Measurements from ENCODE around the gene SF3B2. TPM values are rescaled to one million over a fixed set of nuclear protein-coding genes. Genes with fewer than 3 reads are reported as not detected.
"Not testable (repeated sequence)": the region's sequence is repeated elsewhere in the genome, so short reads cannot be mapped to it uniquely, and the experiment has no call there.

Gene SF3B2, protein sequence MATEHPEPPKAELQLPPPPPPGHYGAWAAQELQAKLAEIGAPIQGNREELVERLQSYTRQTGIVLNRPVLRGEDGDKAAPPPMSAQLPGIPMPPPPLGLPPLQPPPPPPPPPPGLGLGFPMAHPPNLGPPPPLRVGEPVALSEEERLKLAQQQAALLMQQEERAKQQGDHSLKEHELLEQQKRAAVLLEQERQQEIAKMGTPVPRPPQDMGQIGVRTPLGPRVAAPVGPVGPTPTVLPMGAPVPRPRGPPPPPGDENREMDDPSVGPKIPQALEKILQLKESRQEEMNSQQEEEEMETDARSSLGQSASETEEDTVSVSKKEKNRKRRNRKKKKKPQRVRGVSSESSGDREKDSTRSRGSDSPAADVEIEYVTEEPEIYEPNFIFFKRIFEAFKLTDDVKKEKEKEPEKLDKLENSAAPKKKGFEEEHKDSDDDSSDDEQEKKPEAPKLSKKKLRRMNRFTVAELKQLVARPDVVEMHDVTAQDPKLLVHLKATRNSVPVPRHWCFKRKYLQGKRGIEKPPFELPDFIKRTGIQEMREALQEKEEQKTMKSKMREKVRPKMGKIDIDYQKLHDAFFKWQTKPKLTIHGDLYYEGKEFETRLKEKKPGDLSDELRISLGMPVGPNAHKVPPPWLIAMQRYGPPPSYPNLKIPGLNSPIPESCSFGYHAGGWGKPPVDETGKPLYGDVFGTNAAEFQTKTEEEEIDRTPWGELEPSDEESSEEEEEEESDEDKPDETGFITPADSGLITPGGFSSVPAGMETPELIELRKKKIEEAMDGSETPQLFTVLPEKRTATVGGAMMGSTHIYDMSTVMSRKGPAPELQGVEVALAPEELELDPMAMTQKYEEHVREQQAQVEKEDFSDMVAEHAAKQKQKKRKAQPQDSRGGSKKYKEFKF
- 100 to 1,000 TPM; 256 to 281 TPM for total RNA-seq

DNA sequence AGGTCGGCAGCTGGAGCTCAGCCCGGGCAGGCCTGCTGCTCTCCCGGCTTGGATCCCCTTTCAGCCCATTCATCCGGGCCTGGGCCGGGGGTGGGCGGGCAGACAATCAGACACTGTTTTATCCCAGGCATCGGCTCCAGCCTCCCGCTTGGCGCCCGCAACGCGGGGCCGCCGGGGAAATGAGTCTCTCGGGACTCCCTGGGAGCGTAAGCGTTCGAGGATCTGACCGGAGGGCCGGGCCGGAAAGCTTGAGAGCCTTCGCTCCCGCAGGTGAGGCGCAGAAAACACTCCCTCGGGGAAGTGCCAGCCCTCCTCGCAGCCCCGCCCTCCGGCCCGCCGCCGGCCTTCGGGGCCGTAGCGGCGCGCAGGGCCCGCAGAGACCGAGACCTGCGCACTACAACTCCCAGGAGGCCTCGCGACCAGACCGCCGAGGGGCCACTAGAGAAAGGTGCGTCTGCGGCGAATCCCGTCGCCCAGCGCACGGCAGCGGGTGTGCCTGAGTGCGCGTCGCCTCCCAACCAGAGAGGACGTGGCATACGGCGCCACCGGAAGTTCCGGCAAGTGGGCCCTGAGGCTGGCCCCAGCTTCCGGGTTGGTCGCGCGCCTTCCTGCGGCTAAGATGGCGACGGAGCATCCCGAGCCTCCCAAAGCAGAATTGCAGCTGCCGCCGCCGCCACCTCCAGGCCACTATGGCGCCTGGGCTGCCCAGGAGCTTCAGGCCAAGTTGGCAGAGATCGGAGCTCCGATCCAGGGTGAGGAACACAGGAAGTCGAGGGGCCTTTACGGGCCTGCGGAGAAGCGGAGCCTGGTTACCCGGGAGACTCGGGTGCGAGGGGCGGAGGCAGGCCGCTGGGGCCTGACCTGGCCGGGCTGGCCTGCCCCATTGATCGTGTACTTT is at the start of gene SF3B2:
TSS of gene SF3B2 (plus strand) at position 599 of the 898 bp plus-strand sequence. CDS start at position 620, 21 bp downstream.
- Mint-ChIP-seq H3K4me1 (peaks cover 35% of the 10 kb centered on the region), H3K36me3 (peaks cover 33% of the 10 kb centered on the region)

DNA sequence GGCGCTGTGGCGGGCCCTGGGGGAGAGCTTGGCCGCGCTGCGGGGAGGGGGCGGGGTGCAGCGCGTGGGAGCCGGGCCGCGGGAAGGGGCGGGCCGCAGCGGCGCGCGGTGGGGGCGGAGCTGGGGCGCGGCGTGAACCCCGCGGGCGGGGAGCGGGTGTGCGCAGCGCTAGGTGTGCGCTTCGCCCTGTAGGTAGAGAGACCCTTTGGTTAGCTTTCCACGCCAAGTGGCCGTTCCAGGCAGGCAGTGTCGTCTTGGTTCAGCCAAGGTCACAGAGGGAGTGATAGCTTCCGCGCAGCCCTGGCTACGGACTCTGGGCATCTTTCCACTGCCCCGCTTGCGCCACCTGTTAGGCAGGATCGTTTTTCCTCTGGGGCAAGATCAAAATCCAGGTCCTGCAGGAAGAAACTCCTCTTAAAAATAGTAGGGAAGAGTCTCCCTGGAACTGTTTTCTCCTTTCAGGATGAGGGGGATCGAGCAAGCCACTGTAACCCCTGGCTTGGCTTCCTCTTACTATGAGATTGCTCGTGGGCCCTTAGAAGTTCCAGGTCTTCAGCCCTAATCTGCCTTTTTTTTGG is 49.4 kb upstream of the SF3B2 start:
- CTCF ChIA-PET = interaction anchor here (0.7 to 2.5 kb wide), 15 partner anchors 8 to 291 kb away, joined by 3 to 14 read pairs (median 3); partner anchors contain the start of genes AP5B1, CATSPER1, CCDC85B and FIBP
- Mint-ChIP-seq H3K4me3 (peak overlapping the region; percentile 99), H3K27me3 (no peaks in the 10 kb centered on the region), H3K9me3 (ENCODE audit: low read depth) (no peaks in the 10 kb centered on the region), H3K27ac (peak overlapping the region; percentile 98), H3K36me3 (peaks cover 33% of the 10 kb centered on the region), H3K4me1 (peaks cover 40% of the 10 kb centered on the region)
- DNase-seq = no peak
- peak; percentile 79 for ATAC-seq

More for the DNA sequence above, at the start of gene SF3B2:
- CTCF ChIA-PET = interaction anchor here (1.0 to 8.4 kb wide), 17 partner anchors 7 to 426 kb away, joined by 3 to 93 read pairs (median 5); partner anchors contain the start of genes KAT5 and MUS81
- H3K4me3 Mint-ChIP-seq = peak within 1 kb of the TSS; percentile 89
- ATAC-seq = peak; percentile 98
- H3K27ac Mint-ChIP-seq = peak within 1 kb of the TSS; percentile 99
- DNase-seq = peak; percentile 99
- no peaks in the 10 kb centered on the region for H3K27me3 Mint-ChIP-seq
- H3K9me3 Mint-ChIP-seq (ENCODE audit: low read depth) = no peaks in the 10 kb centered on the region

DNA sequence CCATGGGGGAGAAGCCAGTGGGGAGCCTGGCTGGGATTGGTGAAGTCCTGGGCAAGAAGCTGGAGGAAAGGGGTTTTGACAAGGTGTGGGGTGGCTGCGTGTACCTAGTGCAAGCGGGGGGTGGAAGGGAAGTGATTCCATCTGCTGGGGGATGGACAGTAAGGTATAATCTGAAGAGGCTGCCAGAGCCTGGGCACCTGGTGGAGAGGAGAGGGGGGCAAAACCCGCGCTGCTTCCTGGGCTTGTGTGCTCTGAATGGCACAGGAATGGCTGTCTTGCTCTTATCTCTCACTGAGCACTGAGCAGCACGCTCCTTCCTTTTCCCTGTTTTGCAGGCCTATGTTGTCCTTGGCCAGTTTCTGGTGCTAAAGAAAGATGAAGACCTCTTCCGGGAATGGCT is 48.9 kb upstream of the SF3B2 start:
- Mint-ChIP-seq H3K4me1 (peaks cover 38% of the 10 kb centered on the region), H3K36me3 (peaks cover 28% of the 10 kb centered on the region)
- ATAC-seq = no peak

DNA sequence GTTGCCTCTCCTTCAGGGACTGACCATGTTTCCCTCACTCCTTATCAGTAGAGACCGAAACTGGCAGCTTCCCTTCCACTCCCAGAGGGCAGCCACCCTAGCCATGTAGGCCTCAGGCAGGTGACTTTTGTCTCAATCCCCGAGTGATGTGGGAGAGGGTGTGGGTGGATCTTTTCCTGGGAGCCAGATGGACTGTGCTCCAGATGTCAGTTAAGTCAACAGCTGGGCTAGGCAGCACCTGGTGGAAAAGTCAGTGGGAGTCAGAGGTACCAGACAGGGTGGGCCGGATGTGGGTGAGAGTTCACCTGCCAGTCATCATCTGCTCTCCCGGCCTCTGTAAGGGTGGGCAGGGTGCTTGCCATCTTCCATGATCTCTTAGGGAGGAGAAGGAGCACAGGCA is 48.0 kb upstream of the SF3B2 start:
- Mint-ChIP-seq H3K27ac (no peak overlapping the region), H3K36me3 (peaks cover 20% of the 10 kb centered on the region), H3K4me3 (no peak overlapping the region), H3K27me3 (no peaks in the 10 kb centered on the region), H3K9me3 (ENCODE audit: low read depth) (no peaks in the 10 kb centered on the region), H3K4me1 (peaks cover 37% of the 10 kb centered on the region)
- no peak for DNase-seq
- ATAC-seq = no peak
- CTCF ChIA-PET = interaction anchor here (0.9 to 2.5 kb wide), 3 partner anchors 15 to 115 kb away, joined by 3 to 14 read pairs (median 8); partner anchors contain the start of genes CCDC85B and FIBP

More for the DNA sequence above, 48.9 kb upstream of the SF3B2 start:
- Mint-ChIP-seq H3K27ac (peak overlapping the region; percentile 98), H3K4me3 (peak overlapping the region; percentile 99), H3K27me3 (no peaks in the 10 kb centered on the region), H3K9me3 (ENCODE audit: low read depth) (no peaks in the 10 kb centered on the region)
- no peak for DNase-seq
- CTCF ChIA-PET = interaction anchor here (0.7 to 2.5 kb wide), 7 partner anchors 13 to 291 kb away, joined by 3 to 14 read pairs (median 3); partner anchors contain the start of genes CCDC85B, FIBP and KAT5

DNA sequence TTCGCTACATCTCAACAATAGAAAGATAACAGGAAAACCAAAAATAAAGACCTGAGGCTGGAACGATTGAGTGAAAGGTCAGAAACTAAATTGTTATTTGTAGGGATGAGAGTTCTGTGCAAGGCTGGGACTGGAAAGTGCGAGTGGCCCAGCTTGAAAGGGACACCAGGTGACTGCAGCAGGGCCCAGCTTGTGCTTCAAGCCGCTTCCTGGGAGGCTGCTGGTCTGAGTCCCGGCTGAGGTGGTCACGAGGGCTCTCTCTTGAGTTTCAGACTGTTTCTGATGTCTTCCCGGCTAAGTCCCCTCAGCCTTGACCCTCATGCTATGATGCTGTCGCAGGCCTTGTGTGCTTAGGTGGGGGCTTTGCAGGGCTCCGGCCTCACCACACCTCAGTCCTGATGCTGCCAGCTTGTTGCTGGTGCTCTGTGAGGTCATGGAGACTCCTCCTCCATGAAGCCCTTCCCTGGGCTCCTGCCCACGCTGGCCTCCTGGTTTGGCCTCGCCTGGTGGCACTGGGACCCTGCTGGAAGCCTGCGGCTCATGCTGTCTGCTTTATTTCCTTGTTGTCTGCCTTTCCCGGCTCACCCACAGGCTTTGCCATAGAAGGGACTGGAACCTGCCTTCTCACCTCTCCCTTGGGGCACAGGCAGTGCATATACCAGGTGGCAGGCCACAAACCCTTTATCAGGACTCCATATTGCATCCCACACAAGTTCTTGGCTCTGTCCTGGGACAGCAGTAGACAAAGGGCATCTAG is 45.9 kb upstream of the SF3B2 start:
- CTCF ChIA-PET = no interaction called here
- no peak overlapping the region for H3K27ac Mint-ChIP-seq
- peaks cover 9% of the 10 kb centered on the region for H3K36me3 Mint-ChIP-seq
- ATAC-seq (no peak), DNase-seq (no peak)
- peaks cover 12% of the 10 kb centered on the region for H3K27me3 Mint-ChIP-seq
- H3K9me3 Mint-ChIP-seq (ENCODE audit: low read depth) = no peaks in the 10 kb centered on the region
- peaks cover 20% of the 10 kb centered on the region for H3K4me1 Mint-ChIP-seq
- no peak overlapping the region for H3K4me3 Mint-ChIP-seq

DNA sequence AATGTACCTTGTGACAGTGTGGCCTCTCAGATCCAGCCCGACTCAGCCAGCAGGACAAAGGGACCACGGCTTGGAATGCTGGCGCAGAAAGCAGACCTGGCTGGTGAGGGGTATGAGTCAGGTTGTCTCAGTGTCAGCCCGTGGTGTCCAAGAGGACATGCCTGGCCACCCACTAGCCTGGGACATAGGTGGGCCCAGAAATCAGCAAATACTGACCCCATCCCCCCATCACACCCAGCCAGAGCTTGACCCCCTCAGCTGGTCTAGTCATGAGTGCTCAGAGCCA is 45.3 kb upstream of the SF3B2 start:
- Mint-ChIP-seq H3K4me3 (no peak overlapping the region), H3K9me3 (ENCODE audit: low read depth) (no peaks in the 10 kb centered on the region), H3K27ac (no peak overlapping the region), H3K4me1 (peaks cover 21% of the 10 kb centered on the region), H3K36me3 (peaks cover 8% of the 10 kb centered on the region), H3K27me3 (peaks cover 16% of the 10 kb centered on the region)
- ATAC-seq (no peak), DNase-seq (no peak)
- CTCF ChIA-PET = interaction anchor here (1.7 to 3.4 kb wide), 2 partner anchors 16 to 148 kb away, joined by 4 to 20 read pairs; partner anchors contain the start of gene CFL1

DNA sequence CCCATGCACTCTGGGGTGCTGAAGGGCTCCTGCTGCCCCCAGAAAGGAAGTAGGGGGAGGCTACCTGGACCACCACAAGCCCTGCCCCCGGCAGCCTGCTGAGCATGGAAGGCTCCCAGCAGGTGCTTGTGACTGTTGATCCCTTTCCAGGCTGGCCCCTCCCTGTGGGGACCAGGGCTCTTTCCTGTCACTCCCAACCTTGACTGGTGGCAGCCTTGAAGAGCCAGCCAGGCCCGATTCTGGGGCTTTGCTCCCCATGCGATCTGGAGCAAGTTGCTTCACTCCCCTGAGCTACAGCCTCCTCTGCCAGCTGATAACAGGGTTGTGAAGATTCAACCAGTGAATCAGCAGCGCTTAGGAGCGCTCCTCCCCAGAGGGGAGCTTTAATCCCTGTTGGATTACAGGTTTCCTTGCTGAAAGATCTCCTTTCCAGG is 44.9 kb upstream of the SF3B2 start:
- ATAC-seq (no peak), DNase-seq (no peak)
- Mint-ChIP-seq H3K4me3 (no peak overlapping the region), H3K4me1 (peaks cover 18% of the 10 kb centered on the region), H3K27ac (no peak overlapping the region), H3K9me3 (ENCODE audit: low read depth) (no peaks in the 10 kb centered on the region), H3K36me3 (peaks cover 5% of the 10 kb centered on the region), H3K27me3 (peaks cover 19% of the 10 kb centered on the region)
- CTCF ChIA-PET = interaction anchor here (1.7 to 3.5 kb wide), 3 partner anchors 15 to 148 kb away, joined by 4 to 20 read pairs (median 13); partner anchors contain the start of gene CFL1

DNA sequence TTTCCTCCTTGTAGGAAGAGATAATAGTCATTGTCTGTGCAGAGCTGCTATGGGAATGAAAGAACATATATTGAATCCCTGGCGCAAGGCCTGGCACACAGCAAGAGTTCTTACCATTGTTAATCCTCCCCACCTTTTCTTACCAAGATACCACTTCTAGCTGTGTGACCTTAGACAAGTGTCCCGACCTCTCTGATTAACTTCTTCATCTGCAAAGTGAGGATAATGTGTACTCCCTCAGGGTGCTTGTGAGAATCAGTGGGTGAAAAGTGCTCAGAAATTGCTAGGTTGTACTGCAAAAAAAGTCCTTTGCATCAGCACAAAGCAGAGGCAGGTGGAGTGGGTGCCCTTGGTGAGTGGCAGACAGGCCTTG is 44.1 kb upstream of the SF3B2 start:
- DNase-seq = no peak
- Mint-ChIP-seq H3K36me3 (peaks cover 5% of the 10 kb centered on the region), H3K9me3 (ENCODE audit: low read depth) (no peaks in the 10 kb centered on the region), H3K27me3 (peaks cover 26% of the 10 kb centered on the region), H3K4me3 (no peak overlapping the region), H3K27ac (no peak overlapping the region), H3K4me1 (peaks cover 15% of the 10 kb centered on the region)
- CTCF ChIA-PET = interaction anchor here (0.9 to 3.5 kb wide), 8 partner anchors 14 to 149 kb away, joined by 3 to 20 read pairs (median 4); partner anchors contain the start of gene CFL1
- ATAC-seq = no peak

DNA sequence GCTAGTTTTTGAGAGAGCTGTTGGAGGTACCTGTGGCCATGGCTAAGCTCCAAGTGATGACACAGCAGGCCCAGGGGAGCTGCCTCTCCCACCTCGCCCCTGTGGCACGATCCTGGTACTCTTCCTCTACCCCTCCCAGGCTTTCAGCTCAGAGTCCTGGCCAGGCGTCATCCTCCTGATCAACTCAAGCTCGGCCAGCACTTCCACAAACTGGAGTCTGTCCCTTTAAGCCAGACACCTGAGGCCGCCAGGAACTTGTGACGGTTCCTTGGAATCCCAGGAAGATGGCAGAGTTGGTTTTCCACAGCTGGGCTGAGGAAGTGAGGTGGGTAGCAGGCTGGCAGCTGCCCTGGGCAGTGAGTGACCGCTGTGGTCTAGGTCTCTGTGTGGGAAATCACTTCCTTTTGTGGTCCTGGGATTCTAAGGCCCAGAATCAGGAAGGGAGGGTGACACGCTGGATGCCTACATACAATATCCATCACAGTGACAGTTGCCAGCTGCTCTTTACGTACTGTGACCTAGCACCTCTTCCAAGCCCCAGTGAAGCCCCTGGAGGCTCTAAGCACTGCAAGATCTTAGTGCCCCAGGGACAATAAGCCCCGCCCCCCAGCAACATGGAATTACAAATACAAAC is 43.6 kb upstream of the SF3B2 start:
- no peak for DNase-seq
- CTCF ChIA-PET = interaction anchor here (0.9 to 3.5 kb wide), 8 partner anchors 14 to 150 kb away, joined by 3 to 20 read pairs (median 4); partner anchors contain the start of gene CFL1
- Mint-ChIP-seq H3K36me3 (peaks cover 5% of the 10 kb centered on the region), H3K27me3 (peaks cover 31% of the 10 kb centered on the region), H3K27ac (no peak overlapping the region), H3K9me3 (ENCODE audit: low read depth) (no peaks in the 10 kb centered on the region), H3K4me3 (no peak overlapping the region), H3K4me1 (peaks cover 10% of the 10 kb centered on the region)
- no peak for ATAC-seq

DNA sequence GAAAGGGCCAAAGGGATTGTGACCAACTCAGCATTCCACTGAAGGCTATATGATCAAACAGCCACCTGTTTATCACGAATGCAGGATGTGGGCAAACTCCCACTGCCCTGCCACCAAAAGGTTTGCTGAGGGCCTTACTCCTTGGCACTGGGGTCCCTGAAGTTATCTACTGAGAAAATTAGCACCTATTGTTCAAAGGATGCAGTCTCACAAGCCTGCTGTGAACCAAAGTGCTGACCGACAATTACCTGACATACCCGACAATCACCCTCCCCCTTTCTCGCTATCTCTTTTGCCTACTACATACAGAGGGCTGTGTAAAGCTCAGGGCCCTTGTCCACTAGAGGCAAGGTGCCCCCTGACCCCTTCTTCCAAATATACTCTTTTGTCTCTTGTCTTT is 42.1 kb upstream of the SF3B2 start:
- H3K27me3 Mint-ChIP-seq = peaks cover 34% of the 10 kb centered on the region
- CTCF ChIA-PET = interaction anchor here (0.6 to 3.5 kb wide), 3 partner anchors 12 to 281 kb away, joined by 3 to 20 read pairs (median 13); no protein-coding TSS in a partner anchor
- not testable (repeated sequence) for ATAC-seq; H3K36me3 Mint-ChIP-seq; DNase-seq; H3K27ac Mint-ChIP-seq; H3K9me3 Mint-ChIP-seq (ENCODE audit: low read depth); H3K4me3 Mint-ChIP-seq; H3K4me1 Mint-ChIP-seq

DNA sequence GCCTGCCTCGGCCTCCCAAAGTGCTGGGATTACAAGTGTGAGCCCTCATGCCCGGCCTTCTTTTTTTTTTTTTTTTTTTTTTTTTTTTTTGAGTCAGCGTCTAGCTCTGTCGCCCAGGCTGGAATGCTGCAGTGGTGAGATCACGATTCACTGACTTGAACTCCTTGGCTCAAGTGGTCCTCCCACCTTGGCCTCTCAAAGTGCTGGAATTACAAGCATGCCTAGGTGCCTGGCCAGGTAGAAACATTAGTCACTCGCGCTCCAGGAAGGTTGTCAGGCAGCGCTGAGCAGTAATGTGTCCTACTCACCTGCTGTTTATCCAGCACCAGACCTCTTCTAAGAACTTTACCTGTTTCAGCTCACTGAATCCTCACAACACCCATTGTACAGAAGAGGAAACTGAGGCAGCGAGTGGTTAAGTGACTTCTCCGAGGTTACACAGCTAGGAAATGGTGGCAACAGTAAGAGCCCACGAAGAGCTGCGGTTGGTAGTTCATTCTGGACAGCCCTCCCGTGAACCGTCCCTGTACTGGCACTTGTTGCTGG is 40.9 kb upstream of the SF3B2 start:
- Mint-ChIP-seq H3K4me1 (peaks cover 3% of the 10 kb centered on the region), H3K27ac (no peak overlapping the region), H3K9me3 (ENCODE audit: low read depth) (no peaks in the 10 kb centered on the region), H3K27me3 (peaks cover 34% of the 10 kb centered on the region), H3K36me3 (no peaks in the 10 kb centered on the region), H3K4me3 (no peak overlapping the region)
- CTCF ChIA-PET = interaction anchor here (0.7 to 1.4 kb wide), 6 partner anchors 9 to 231 kb away, joined by 3 to 9 read pairs (median 4); partner anchors contain the start of genes BANF1 and EIF1AD
- ATAC-seq (no peak), DNase-seq (no peak)
